BE2C (cell line): ENCODE measurements around the gene ARMC7.

Experiments
- DNase-seq: peaks from one replicate; pipeline ENCODE4 v3.0.0-alpha.2; 2020
- H3K27me3 ChIP-seq: fragments of 250-450 bp; sonication (Bioruptor Pico); 2 replicates; pipeline ENCODE4 v1.5.1; 2020; ENCODE audit warnings: mild to moderate bottlenecking
- H3K36me3 ChIP-seq: fragments of 250-450 bp; sonication (Bioruptor Pico); 2 replicates; pipeline ENCODE4 v1.5.1; 2020; ENCODE audit warnings: mild to moderate bottlenecking
- H3K4me1 ChIP-seq: fragments of 250-450 bp; sonication (Bioruptor Pico); 2 replicates; pipeline ENCODE4 v1.5.1; 2020
- H3K4me3 ChIP-seq: 2 replicates; pipeline ENCODE4 v1.5.1; 2011; ENCODE audit warnings: low read depth, low read length
- H3K9me3 ChIP-seq: fragments of 250-450 bp; sonication (Bioruptor Pico); 2 replicates; pipeline ENCODE4 v1.5.1; 2020
- CTCF ChIP-seq: IDR thresholded peaks from 2 replicates; pipeline ENCODE4 v1.5.1; 2012; ENCODE audit warnings: mild to moderate bottlenecking, low read depth, low read length

ARMC7 gene

GRCh38 chr17:75077496-75078283, 32.1 kb upstream of the ARMC7 start:
- Histone ChIP-seq H3K4me3 (no peak overlapping the region), H3K4me1 (peaks cover 11% of the 10 kb centered on the region), H3K27me3 (no peaks in the 10 kb centered on the region), H3K9me3 (no peaks in the 10 kb centered on the region), H3K36me3 (no peaks in the 10 kb centered on the region)
- TF ChIP-seq CTCF, result no peak
- no peak for DNase-seq

DNA sequence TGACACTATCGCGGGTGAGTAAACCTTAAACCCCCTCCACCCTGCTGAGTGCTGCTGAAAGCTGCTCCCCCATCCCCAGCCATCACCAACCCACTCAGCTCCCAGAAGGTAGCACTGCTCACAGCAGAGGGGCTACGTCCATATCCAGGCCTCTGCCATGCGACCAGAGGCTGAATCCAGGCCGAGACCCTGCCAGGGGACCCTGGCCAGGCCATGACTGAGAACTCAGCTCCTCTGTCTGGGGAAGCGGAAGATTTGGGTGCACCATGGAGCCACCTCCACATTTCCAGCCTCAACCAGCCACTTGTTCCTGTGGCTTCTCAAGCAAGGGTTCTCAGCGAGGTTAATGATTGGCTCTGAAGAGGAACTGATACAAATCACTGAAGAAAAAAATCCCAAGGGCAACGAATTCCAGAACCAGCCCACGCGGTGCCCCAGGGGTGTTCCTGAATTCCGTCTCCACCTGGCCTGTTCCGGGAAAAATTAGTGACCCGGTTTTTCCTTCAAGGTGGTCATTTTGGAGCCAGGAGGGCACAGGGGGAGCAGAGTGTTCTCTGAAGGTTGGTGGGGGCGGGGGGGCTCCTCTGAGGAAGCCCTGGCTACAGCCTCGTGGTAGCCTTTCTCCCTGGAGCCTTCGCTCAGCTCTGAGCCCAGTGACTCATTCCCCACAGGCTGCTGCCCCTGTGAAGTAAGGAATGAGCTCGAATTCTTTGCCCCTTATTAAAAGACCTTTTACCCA, 31.3 kb upstream of the ARMC7 start:
- H3K4me3 ChIP-seq, result no peak overlapping the region
- H3K36me3 ChIP-seq, result no peaks in the 10 kb centered on the region
- peaks cover 11% of the 10 kb centered on the region for H3K4me1 ChIP-seq
- no peak for TF ChIP-seq CTCF
- no peaks in the 10 kb centered on the region for H3K9me3 ChIP-seq
- H3K27me3 ChIP-seq, result no peaks in the 10 kb centered on the region
- no peak for DNase-seq

DNA sequence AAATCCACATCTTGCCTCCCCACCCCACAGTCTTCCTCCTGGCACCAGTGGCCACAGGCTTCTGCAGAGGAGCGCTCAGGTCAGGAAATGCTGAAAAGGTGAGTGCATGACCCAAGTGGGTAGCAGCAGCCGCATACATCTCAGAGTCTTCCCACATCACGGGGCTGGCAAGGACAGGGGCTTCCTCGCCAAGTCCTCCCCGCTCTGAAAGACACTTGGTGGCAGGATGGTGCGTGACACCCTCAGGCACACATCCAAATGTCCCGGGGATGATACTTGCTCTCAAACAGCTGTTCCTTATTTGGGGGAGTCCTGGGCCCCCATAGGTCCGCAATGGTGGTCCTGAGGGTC, 30.8 kb upstream of the ARMC7 start:
- H3K4me3 ChIP-seq, result no peak overlapping the region
- no peak for TF ChIP-seq CTCF
- no peak for DNase-seq
- no peaks in the 10 kb centered on the region for H3K27me3 ChIP-seq
- H3K36me3 ChIP-seq, result no peaks in the 10 kb centered on the region
- H3K4me1 ChIP-seq, result peaks cover 11% of the 10 kb centered on the region
- H3K9me3 ChIP-seq, result no peaks in the 10 kb centered on the region

GRCh38 chr17:75081611-75082540, 27.9 kb upstream of the ARMC7 start:
- TF ChIP-seq CTCF, result no peak
- peaks cover 11% of the 10 kb centered on the region for H3K4me1 ChIP-seq
- no peak overlapping the region for H3K4me3 ChIP-seq
- no peak for DNase-seq
- no peaks in the 10 kb centered on the region for H3K9me3 ChIP-seq
- no peaks in the 10 kb centered on the region for H3K27me3 ChIP-seq
- no peaks in the 10 kb centered on the region for H3K36me3 ChIP-seq

DNA sequence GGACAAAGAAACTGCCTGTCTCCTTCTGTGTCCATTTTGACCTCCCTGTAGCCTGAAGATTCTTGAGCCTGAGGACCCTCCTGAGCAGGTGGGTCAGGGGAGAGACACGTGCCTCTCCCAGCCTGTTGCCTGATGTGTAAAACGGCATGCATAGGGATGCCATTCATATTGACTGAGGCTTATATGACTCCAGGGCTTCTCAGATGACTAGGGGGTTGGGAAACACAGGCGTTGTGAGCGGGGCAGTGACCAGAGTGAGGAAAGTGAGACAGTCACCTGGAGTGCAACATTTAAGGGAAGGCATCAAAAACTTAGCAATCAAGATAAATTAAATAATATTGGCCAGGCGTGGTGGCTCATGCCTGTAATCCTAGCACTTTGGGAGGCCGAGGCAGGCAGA, 27.1 kb upstream of the ARMC7 start:
- Histone ChIP-seq H3K4me3 (no peak overlapping the region), H3K9me3 (no peaks in the 10 kb centered on the region), H3K4me1 (peaks cover 11% of the 10 kb centered on the region)

More for the DNA sequence above, 27.1 kb upstream of the ARMC7 start:
- Histone ChIP-seq H3K36me3 (no peaks in the 10 kb centered on the region), H3K27me3 (no peaks in the 10 kb centered on the region)
- DNase-seq, result no peak
- no peak for TF ChIP-seq CTCF
